ENCODE data around the gene PARD3.

GRCh38 chr10:34413214-34413613, 401.9 kb downstream of the PARD3 start:
- TF ChIP-seq, protein P1, sequence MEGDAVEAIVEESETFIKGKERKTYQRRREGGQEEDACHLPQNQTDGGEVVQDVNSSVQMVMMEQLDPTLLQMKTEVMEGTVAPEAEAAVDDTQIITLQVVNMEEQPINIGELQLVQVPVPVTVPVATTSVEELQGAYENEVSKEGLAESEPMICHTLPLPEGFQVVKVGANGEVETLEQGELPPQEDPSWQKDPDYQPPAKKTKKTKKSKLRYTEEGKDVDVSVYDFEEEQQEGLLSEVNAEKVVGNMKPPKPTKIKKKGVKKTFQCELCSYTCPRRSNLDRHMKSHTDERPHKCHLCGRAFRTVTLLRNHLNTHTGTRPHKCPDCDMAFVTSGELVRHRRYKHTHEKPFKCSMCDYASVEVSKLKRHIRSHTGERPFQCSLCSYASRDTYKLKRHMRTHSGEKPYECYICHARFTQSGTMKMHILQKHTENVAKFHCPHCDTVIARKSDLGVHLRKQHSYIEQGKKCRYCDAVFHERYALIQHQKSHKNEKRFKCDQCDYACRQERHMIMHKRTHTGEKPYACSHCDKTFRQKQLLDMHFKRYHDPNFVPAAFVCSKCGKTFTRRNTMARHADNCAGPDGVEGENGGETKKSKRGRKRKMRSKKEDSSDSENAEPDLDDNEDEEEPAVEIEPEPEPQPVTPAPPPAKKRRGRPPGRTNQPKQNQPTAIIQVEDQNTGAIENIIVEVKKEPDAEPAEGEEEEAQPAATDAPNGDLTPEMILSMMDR (IDR thresholded peaks at IDR 0.05), result no peak
- TF ChIP-seq POLR2A (IDR thresholded peaks at IDR 0.05), result no peak
